Adrenal gland (tissue), 5 donors: ENCODE data around the gene STAG2.

Source experiments
- CTCF ChIP-seq, 6 experiments: fragments of 450-650 bp in 4 of 6; fragments of 200-600 bp in 2 of 6; sonication (generic) in 1 of 6; IDR thresholded peaks; 1 replicate in 5 of 6; 2 replicates in 1 of 6; pipeline versions ENCODE4 v1.5.1 to v1.8.0; 2016 to 2021; ENCODE audit warnings: antibody characterized with exemption in 6 of 6, mild to moderate bottlenecking in 2 of 6, moderate library complexity in 1 of 6
- POLR2A ChIP-seq, 2 donors: fragments of 450-650 bp; IDR thresholded peaks; one replicate each; pipeline ENCODE4 v1.6.1; 2017; ENCODE audit warnings: antibody characterized with exemption in 2 of 2, mild to moderate bottlenecking in 2 of 2, moderate library complexity in 1 of 2
- donor health status: DM: no; HTN: no; CAD: no.

GRCh38 chrX:123989235-123989634, 27.7 kb downstream of the STAG2 start:
- TF ChIP-seq CTCF (IDR thresholded peaks at IDR 0.05), result no peak
- TF ChIP-seq POLR2A (IDR thresholded peaks at IDR 0.05), result no peak
